Activated CD4-positive, alpha-beta T cell treated with anti-CD3 and anti-CD28 coated beads, Interleukin-2, amount 50 U/mL, for 48 hours (primary cell): ENCODE data around the gene MBP.

ENCODE experiments used
- DNase-seq, 2 experiments: peaks; one replicate each; pipeline ENCODE4 v3.0.0-alpha.2; 2020

The MBP gene

GRCh38 chr18:77061281-77061945 lies 71.2 kb downstream of the MBP start:
- DNase-seq, result no peak

GRCh38 chr18:77060151-77060550 lies 72.4 kb downstream of the MBP start:
- no peak for DNase-seq

GRCh38 chr18:77059294-77059916 lies 73.2 kb downstream of the MBP start:
- DNase-seq, result peak in 1 of 2 experiments; percentile 55

GRCh38 chr18:77058290-77058835 lies 74.2 kb downstream of the MBP start:
- no peak for DNase-seq

GRCh38 chr18:77057006-77057395 lies 75.6 kb downstream of the MBP start:
- no peak for DNase-seq

GRCh38 chr18:77056344-77057005 lies 76.1 kb downstream of the MBP start:
- DNase-seq, result no peak

GRCh38 chr18:77055429-77056300 lies 76.9 kb downstream of the MBP start:
- no peak for DNase-seq

- DNase-seq, result peak; percentile 83 to 86
Measured at GRCh38 chr18:77054606-77055428, 77.8 kb downstream of the MBP start.

- peak; percentile 56 to 61 for DNase-seq
Measured at GRCh38 chr18:77054288-77054605, 78.3 kb downstream of the MBP start.

- no peak for DNase-seq
Measured at GRCh38 chr18:77053616-77054287, 78.8 kb downstream of the MBP start.

GRCh38 chr18:77052983-77053309 lies 79.6 kb downstream of the MBP start:
- no peak for DNase-seq

- no peak for DNase-seq
Measured at GRCh38 chr18:77052297-77052982, 80.1 kb downstream of the MBP start.

- DNase-seq, result no peak
Measured at GRCh38 chr18:77051581-77052296, 80.8 kb downstream of the MBP start.

GRCh38 chr18:77049938-77050337 lies 82.6 kb downstream of the MBP start:
- no peak for DNase-seq

GRCh38 chr18:77047803-77048419 lies 84.7 kb downstream of the MBP start:
- no peak for DNase-seq

GRCh38 chr18:77046994-77047393 lies 85.6 kb downstream of the MBP start:
- DNase-seq, result no peak

- no peak for DNase-seq
Measured at GRCh38 chr18:77046409-77046808, 86.2 kb downstream of the MBP start.

- no peak for DNase-seq
Measured at GRCh38 chr18:77045677-77046076, 86.9 kb downstream of the MBP start.

GRCh38 chr18:77044866-77045664 lies 87.5 kb downstream of the MBP start:
- DNase-seq, result no peak
